Skeletal muscle tissue (tissue), 4 donors: Measurements from ENCODE around the gene TMEM184A. TPM values are rescaled to one million over a fixed set of nuclear protein-coding genes. Genes with fewer than 3 reads are reported as not detected.

Experiments used
- H3K27ac ChIP-seq: one replicate; pipeline ENCODE4 v1.7.0; 2013; ENCODE audit warnings: mild to moderate bottlenecking, low read depth, low read length, inconsistent platforms
- H3K27me3 ChIP-seq, 3 donors: one replicate each; pipeline ENCODE4 v1.7.0; 2013; ENCODE audit warnings: low read length in 3 of 3; ENCODE audit not compliant: control insufficient read depth in 3 of 3, insufficient read depth in 3 of 3
- H3K36me3 ChIP-seq, 3 donors: one replicate each; pipeline ENCODE4 v1.7.0; 2013; ENCODE audit warnings: low read length in 3 of 3; ENCODE audit not compliant: control insufficient read depth in 3 of 3, insufficient read depth in 3 of 3
- H3K4me1 ChIP-seq, 3 donors: one replicate each; pipeline ENCODE4 v1.7.0; 2013; ENCODE audit warnings: low read length in 3 of 3, mild to moderate bottlenecking in 3 of 3; ENCODE audit not compliant: control insufficient read depth in 3 of 3, insufficient read depth in 3 of 3
- H3K4me3 ChIP-seq, 3 donors: one replicate each; pipeline ENCODE4 v1.7.0; 2013; ENCODE audit warnings: low read length in 3 of 3
- H3K9ac ChIP-seq, 3 donors: one replicate each; pipeline ENCODE4 v1.7.0; 2013; ENCODE audit warnings: low read length in 3 of 3, mild to moderate bottlenecking in 3 of 3, moderate library complexity in 2 of 3, low read depth in 1 of 3
- H3K9me3 ChIP-seq, 3 donors: one replicate each; pipeline ENCODE4 v1.7.0; 2013; ENCODE audit warnings: low read length in 3 of 3; ENCODE audit not compliant: control insufficient read depth in 3 of 3
- total RNA-seq: library from RNA; depleted of rRNA; stranded (reverse); fragments of >200 nt; gene quantifications from one replicate; pipeline ENCODE4 v1.2.3, GENCODE V29; 2014
- donor health status: Osteomylitis.

The TMEM184A gene
- total RNA-seq, 1 donor from 2014 or later, result not detected

DNA sequence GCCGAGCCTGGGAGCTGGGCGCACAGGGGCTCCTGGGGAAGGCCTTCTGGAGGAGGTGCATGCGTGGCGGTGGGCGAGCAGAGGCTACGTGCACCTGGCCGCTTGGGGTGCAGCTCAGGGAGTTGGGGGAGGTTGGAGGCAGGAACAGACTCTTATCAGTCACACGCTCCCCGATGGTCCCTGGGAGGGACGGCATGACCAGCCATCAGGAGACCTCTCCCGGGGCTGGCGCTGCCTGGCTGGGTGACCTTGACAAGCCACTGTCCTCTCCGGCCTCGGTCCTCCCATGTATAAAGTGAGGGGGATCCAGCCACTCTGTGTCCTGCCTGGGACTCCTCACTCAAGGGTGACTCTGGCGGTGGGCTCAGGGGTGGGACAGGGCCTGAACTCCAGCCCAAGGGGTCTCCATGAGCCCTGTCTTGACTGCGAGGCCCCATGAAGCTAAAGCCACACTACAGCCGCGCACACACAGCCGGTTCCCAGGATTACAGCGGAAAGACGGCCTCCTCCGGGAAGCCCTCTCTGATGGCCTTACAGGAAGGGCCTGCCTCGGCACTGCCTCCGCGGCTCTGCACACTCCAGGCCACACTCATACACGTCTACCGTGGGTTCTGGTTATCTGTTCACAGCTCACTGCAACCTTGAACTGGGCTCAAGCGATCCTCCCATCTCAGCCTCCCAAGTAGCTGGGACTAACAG is 2.3 kb downstream of the TMEM184A start:
- Histone ChIP-seq H3K36me3 (peaks cover 0 to 4% (median 0%) of the 10 kb centered on the region in 3 donors), H3K9me3 (no peaks in the 10 kb centered on the region), H3K9ac (no peak overlapping the region), H3K27ac (no peak overlapping the region), H3K4me3 (no peak overlapping the region), H3K4me1 (peaks cover 12 to 25% (median 23%) of the 10 kb centered on the region in 3 donors), H3K27me3 (no peaks in the 10 kb centered on the region)

DNA sequence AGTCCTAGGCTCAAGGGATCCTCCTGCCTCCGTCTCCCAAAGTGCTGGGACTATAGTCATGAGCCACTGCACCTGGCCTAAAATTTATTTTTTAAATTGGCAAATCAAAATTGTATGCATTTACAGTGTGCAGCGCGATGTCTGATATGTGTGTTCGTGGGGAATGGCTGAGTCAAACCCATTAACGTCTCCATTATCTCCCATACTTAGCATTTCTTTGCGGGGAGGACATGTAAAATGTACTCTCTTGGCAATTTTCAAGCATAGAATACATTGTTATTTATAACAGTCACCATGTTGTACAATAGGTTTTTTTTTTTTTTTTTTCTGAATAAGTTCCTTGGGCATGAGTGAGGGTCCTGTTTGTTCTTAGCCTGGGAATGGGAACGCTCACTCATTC is 3.8 kb downstream of the TMEM184A start:
- Histone ChIP-seq H3K9ac (no peak overlapping the region), H3K9me3 (no peaks in the 10 kb centered on the region), H3K4me3 (no peak overlapping the region), H3K36me3 (peaks cover 0 to 4% (median 0%) of the 10 kb centered on the region in 3 donors), H3K27me3 (no peaks in the 10 kb centered on the region), H3K27ac (no peak overlapping the region), H3K4me1 (peaks cover 9 to 16% (median 16%) of the 10 kb centered on the region in 3 donors)

DNA sequence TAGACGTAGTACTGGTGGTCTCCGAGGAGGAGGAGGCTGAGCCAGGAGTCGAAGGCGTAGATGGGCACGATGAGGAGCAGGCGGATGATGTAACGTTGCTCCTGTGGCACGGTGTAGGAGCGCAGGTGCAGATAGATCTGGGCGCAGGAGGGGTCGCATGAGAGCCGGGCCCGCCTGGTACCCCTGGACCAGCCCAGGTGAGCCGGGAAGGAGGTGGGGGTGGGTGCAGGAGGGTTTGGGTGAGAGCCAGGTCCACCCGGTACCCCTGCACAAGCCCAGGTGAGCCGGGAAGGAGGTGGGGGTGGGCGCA is 5.2 kb downstream of the TMEM184A start:
- Histone ChIP-seq H3K27me3 (no peaks in the 10 kb centered on the region), H3K9me3 (no peaks in the 10 kb centered on the region), H3K27ac (no peak overlapping the region), H3K4me1 (peaks cover 5 to 9% (median 8%) of the 10 kb centered on the region in 3 donors), H3K9ac (no peak overlapping the region), H3K4me3 (no peak overlapping the region), H3K36me3 (peaks cover 0 to 4% (median 0%) of the 10 kb centered on the region in 3 donors)

DNA sequence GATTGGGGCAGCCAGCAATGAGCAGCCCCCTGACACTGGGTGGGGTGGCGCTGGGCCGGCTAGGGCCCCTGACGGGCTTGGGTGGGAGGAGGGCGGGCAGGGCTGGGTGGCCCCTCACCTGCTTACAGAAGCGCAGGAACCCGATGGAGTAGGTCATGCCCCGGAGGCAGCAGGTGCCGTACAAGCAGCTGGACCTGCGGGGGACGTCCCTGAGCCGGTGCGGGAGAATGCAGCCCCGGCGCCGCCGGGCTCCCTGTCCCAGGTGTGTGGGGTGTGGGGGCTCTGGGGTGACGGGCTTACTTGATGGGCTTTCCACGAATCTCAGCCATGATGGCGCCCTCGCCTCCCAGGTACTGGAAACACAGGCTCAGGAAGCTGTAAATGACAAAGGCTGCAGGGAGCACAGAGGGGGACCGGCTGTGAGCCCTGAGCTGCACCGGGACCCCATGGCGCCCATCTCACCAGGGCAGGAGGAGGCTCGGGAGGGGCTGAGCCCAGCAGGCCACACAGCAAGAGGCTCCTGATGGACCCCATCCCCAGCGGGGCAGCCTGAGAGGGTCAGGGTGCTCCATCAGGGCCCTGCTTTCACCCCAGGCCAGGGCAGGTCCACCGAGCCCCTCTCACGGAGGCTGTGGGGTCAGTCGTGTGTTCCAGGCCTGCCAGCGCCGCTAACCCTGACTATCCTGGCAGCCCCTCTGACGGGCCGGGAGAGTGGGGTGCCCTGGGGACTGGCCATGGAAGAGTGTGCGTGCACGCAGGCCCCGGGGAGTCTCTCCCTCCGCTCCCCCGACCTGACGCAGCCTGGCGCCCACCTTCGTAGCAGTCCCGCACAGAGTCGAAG is 5.8 kb downstream of the TMEM184A start:
- H3K9me3 ChIP-seq, result no peaks in the 10 kb centered on the region
- no peak overlapping the region for H3K27ac ChIP-seq
- H3K9ac ChIP-seq, result no peak overlapping the region
- no peak overlapping the region for H3K4me3 ChIP-seq
- no peaks in the 10 kb centered on the region for H3K27me3 ChIP-seq
- peaks cover 0 to 3% (median 2%) of the 10 kb centered on the region in 3 donors for H3K4me1 ChIP-seq
- H3K36me3 ChIP-seq, result peaks cover 0 to 4% (median 0%) of the 10 kb centered on the region in 3 donors

DNA sequence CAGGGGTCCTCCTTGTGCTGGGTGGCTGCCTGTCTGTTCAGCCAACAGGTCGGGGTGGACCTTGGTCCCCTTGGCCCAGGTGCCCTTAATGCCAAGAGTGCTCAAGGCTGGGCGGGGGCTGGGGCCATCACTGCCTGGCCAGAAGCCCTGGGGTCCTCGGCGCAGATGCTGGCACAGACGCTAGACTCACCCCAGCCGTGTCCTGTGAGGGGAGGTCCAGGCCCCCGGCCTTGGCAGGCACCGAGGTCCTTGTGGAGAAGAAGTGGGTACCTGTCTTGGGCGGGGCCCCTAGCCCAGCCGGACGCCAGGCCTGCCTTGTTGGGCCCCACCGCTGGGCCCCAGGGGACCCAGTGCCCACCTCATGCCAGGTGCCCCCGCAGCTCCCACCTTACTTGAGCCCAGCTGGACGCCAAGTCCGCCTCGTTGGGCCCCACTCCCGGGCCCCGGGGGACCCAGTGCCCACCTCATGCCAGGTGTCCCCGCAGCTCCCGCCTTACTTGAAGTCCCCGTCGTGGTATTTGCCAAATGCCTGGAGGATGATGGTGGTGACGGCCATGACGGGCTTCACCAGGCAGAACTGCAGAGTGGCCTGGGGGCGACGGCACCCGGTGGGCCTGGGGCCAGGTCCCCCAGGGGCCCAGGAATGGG is 6.5 kb downstream of the TMEM184A start:
- H3K4me1 ChIP-seq, result no peaks in the 10 kb centered on the region
- H3K27me3 ChIP-seq, result no peaks in the 10 kb centered on the region
- no peak overlapping the region for H3K9ac ChIP-seq
- H3K27ac ChIP-seq, result no peak overlapping the region
- no peak overlapping the region for H3K4me3 ChIP-seq
- H3K36me3 ChIP-seq, result peaks cover 0 to 6% (median 2%) of the 10 kb centered on the region in 3 donors
- H3K9me3 ChIP-seq, result no peaks in the 10 kb centered on the region

DNA sequence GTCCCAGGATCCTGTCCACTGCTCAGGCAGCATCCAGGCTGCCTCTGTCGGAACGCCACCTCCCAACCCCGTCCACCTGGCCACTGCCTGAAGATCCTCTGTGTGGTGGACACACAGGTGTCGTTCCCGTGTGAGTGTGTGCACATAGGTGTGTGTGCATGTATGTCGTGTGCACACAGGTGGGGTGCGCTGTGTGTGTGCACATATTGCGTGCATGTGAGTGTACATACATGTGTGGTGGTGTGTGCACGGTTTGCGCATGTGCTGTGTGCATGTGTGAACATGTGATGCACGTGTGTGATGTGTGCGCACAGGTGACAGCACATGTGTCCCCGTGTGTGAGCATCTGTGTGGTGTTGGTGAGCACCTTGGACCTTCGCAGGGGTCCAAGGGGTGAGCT is 7.1 kb downstream of the TMEM184A start:
- no peak overlapping the region for H3K27ac ChIP-seq
- H3K9me3 ChIP-seq, result no peaks in the 10 kb centered on the region
- peaks cover 1 to 8% (median 2%) of the 10 kb centered on the region in 3 donors for H3K36me3 ChIP-seq
- peaks cover 0 to 1% (median 0%) of the 10 kb centered on the region in 3 donors for H3K4me1 ChIP-seq
- H3K9ac ChIP-seq, result no peak overlapping the region
- no peaks in the 10 kb centered on the region for H3K27me3 ChIP-seq
- no peak overlapping the region for H3K4me3 ChIP-seq

DNA sequence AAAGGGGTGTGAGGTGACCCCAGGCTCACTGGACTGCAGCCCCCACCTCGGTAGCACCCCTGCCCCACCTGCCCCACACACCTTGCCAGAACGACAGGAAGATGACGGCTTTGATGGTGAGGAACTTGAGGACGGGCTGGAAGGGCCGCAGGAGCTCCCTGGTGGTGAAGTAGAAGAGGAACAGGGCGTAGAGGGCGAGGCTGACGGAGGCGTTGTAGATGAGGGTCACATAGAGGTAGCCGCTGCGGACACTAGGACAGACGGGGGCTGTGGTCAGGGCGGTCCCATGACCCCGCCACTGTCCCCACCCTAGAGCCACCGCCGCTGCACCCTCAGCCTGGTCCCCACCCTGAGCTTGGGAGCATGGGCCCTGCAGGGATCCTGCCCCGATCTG is 7.6 kb downstream of the TMEM184A start:
- H3K27ac ChIP-seq, result no peak overlapping the region
- no peak overlapping the region for H3K9ac ChIP-seq
- H3K36me3 ChIP-seq, result peaks cover 2 to 12% (median 5%) of the 10 kb centered on the region in 3 donors
- H3K9me3 ChIP-seq, result no peaks in the 10 kb centered on the region
- peaks cover 0 to 3% (median 0%) of the 10 kb centered on the region in 3 donors for H3K4me1 ChIP-seq
- no peak overlapping the region for H3K4me3 ChIP-seq
- no peaks in the 10 kb centered on the region for H3K27me3 ChIP-seq

DNA sequence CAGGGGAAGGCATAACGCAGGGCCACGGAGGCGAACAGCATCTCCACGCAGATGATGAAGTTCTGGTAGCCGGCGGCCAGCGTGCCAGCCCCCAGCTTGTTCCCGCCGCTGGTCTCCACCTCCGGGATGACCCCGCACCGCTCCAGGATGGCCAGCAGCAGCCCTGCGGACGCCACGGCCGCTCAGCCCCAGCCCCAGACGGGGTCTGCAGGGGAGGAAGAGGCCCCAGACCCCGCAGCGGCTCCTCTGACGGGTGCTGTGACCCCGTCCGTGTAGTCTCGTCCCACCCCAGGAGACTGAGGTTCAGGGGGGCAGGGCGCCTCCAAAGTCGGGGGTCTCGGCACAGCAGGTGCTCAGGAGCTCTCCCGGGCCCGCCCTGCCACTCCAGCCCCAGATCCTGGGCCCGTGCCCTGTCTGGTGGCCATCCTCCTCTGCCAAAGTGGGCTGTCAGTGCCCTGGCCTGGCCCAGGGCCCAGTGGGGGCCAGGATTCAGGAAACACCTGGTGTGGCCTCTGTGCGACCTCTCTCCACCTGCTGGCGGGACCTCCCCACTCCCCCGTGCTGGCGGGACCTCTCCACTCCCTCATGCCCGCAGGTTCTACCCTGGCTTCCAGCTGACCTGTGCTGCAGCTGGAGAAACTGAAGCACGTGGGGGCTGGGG is 8.1 kb downstream of the TMEM184A start:
- no peaks in the 10 kb centered on the region for H3K9me3 ChIP-seq
- no peaks in the 10 kb centered on the region for H3K27me3 ChIP-seq
- no peak overlapping the region for H3K27ac ChIP-seq
- H3K9ac ChIP-seq, result no peak overlapping the region
- peaks cover 2 to 14% (median 8%) of the 10 kb centered on the region in 3 donors for H3K36me3 ChIP-seq
- H3K4me1 ChIP-seq, result peaks cover 0 to 3% (median 0%) of the 10 kb centered on the region in 3 donors
- H3K4me3 ChIP-seq, result no peak overlapping the region

DNA sequence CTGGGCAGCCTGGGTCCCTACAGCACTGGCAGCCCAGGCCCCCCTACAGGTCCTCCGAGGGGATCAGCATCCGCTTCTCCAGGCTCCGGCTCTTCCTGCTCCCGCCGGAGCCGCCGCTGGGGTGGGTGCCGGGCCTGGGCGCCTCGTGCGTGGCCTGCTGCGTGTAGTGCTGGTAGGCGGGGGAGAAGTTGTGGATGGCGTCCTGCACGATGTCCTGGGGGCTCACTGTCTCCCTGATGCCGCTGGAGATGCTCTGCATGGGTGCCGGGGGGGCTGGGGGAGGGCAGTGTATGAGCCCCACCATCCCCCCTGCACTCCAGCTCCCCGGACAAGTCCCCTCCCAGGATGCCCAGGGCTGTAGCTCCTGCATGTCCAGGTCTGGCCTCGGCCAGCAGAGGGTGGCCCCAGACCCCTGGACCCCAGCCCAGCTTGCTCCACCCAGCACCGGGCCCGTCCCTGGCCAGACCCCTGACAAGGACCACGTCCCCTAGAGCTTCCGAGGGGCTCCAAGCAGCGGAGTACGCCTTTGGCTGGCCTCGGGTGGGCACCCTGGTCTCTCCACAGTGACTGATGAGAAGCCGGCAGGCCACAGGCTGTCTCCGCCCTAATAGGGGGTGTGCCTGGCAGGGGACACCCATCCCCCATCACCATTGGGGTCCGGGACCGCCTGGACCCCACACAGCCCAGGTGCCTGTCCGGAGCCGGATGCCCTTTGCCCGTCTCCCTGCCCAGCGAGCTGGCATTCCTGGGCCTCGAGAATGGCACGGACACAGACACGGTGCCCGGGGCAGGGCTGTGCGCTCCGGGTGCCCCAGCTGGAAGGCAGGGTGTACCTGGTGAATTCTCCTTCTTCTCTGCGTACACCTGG is 8.9 kb downstream of the TMEM184A start:
- H3K36me3 ChIP-seq, result peaks cover 2 to 15% (median 8%) of the 10 kb centered on the region in 3 donors
- no peaks in the 10 kb centered on the region for H3K27me3 ChIP-seq
- no peak overlapping the region for H3K27ac ChIP-seq
- no peak overlapping the region for H3K4me3 ChIP-seq
- peaks cover 0 to 3% (median 0%) of the 10 kb centered on the region in 3 donors for H3K4me1 ChIP-seq
- no peaks in the 10 kb centered on the region for H3K9me3 ChIP-seq
- no peak overlapping the region for H3K9ac ChIP-seq
